Spinal cord (tissue), 10 donors: ENCODE results near the gene ARHGAP26. TPM values are rescaled to one million over a fixed set of nuclear protein-coding genes. Genes with fewer than 3 reads are reported as not detected.

Source experiments
- DNase-seq, 6 donors: peaks; one replicate each; pipeline versions ENCODE4 v3.0.0 to v3.0.0-alpha.2; 2013 to 2015; ENCODE audit warnings: low spot score in 6 of 6, low read depth in 4 of 6
- H3K27ac ChIP-seq: one replicate; pipeline ENCODE4 v1.5.1; 2013; ENCODE audit warnings: low read depth, low read length, control low read depth
- H3K27me3 ChIP-seq: one replicate; pipeline ENCODE4 v1.6.1; 2013; ENCODE audit warnings: low read length; ENCODE audit not compliant: control insufficient read depth, insufficient read depth
- H3K36me3 ChIP-seq: one replicate; pipeline ENCODE4 v1.6.1; 2013; ENCODE audit warnings: low read length; ENCODE audit not compliant: control insufficient read depth, insufficient read depth
- H3K4me1 ChIP-seq: one replicate; pipeline ENCODE4 v1.6.1; 2013; ENCODE audit warnings: low read length; ENCODE audit not compliant: control insufficient read depth, insufficient read depth
- H3K4me3 ChIP-seq: one replicate; pipeline ENCODE4 v1.5.1; 2013; ENCODE audit warnings: low read depth, low read length, control low read depth
- H3K9me3 ChIP-seq: one replicate; pipeline ENCODE4 v1.6.1; 2013; ENCODE audit warnings: low read length; ENCODE audit not compliant: control insufficient read depth, insufficient read depth
- WGBS: methylation state at CpG from one replicate; pipeline ENCODE4 v1.1.5; 2013; ENCODE audit warnings: missing lambda C conversion rate; ENCODE audit not compliant: insufficient coverage; 5-methylcytosine and 5-hydroxymethylcytosine counted together
- polyA plus RNA-seq, 2 donors: library from polyadenylated mRNA; unstranded; fragments of 120-200 nt; gene quantifications; one replicate each; pipeline ENCODE4 v1.2.1, GENCODE V29; 2013; ENCODE audit not compliant: insufficient read length in 2 of 2
- total RNA-seq, 2 donors: library from RNA; depleted of rRNA in 1 of 2; stranded (reverse); fragments of 120-200 nt in 1 of 2; fragments of >200 nt in 1 of 2; gene quantifications; one replicate each; pipeline versions ENCODE4 v1.2.3 to v1.2.4, GENCODE V29; 2013 to 2014
- donor health status: healthy.

Gene ARHGAP26
- total and polyA plus RNA-seq, 4 donors = 21.9 to 39.7 (median 22.4) TPM

DNA sequence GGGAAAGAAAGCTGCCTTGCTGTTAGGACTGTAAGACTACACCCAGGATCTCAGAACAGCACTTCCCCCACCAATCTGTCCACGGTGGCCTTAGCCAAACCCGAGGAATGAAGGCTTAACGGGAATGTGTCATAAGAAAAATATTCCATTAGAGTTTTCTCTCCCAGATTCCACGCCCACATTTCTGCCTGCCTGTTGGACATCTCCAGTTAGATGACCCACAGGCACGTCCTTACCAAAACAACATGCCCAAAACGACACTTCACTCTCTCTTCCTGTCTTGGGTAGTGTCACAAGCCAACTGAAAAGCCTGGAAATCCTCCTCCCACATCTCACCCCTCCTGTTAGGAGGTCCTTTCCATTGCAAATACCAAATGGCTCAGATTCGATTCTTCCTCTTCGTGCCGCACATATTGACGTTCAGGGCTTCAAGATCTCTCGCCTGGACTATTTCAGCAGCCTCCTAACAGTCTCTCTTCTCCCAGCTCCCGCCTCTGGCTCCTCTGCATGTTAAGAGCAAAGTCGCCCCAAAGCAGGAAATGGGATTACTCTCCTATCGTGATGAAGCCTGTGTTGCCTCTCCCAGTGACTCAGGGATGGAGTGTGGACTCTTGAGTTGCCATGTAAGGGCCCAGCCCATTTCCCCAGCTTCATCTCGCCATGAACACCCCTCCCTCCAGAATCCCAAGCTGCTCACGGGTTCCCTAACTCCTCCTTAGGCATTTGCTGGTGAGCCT is 474.0 kb downstream of the ARHGAP26 start:
- Histone ChIP-seq H3K4me1 (no peaks in the 10 kb centered on the region), H3K27me3 (no peaks in the 10 kb centered on the region), H3K36me3 (no peaks in the 10 kb centered on the region), H3K4me3 (no peak overlapping the region), H3K27ac (no peak overlapping the region), H3K9me3 (peaks cover 2% of the 10 kb centered on the region)
- DNase-seq = peak in 1 of 6 donors; percentile 38
- WGBS = 95% methylated on average over 12 of the region's 16 CpGs

DNA sequence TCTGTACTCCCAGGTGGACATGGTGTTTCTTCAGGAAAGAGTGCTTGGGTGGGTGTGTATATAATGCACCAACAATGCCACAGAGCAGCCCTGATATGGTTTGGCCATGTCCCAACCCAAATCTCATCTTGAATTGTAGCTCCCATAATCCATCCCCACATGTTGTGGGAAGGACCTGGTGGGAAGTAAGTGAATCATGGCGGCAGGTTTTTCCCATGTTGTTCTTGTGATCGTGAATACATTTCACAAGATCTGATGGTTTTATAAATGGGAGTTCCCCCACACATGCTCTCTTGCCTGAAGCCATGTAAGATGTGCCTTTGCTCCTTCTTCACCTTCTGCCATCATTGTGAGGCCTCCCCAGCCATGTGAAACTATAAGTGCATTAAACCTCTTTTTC is 474.8 kb downstream of the ARHGAP26 start:
- no peaks in the 10 kb centered on the region for H3K4me1 ChIP-seq
- no peak overlapping the region for H3K4me3 ChIP-seq
- H3K27me3 ChIP-seq = no peaks in the 10 kb centered on the region
- H3K27ac ChIP-seq = no peak overlapping the region
- no peak for DNase-seq
- H3K36me3 ChIP-seq = no peaks in the 10 kb centered on the region
- 92% methylated on average over 2 of the region's 2 CpGs for WGBS
- peaks cover 2% of the 10 kb centered on the region for H3K9me3 ChIP-seq

DNA sequence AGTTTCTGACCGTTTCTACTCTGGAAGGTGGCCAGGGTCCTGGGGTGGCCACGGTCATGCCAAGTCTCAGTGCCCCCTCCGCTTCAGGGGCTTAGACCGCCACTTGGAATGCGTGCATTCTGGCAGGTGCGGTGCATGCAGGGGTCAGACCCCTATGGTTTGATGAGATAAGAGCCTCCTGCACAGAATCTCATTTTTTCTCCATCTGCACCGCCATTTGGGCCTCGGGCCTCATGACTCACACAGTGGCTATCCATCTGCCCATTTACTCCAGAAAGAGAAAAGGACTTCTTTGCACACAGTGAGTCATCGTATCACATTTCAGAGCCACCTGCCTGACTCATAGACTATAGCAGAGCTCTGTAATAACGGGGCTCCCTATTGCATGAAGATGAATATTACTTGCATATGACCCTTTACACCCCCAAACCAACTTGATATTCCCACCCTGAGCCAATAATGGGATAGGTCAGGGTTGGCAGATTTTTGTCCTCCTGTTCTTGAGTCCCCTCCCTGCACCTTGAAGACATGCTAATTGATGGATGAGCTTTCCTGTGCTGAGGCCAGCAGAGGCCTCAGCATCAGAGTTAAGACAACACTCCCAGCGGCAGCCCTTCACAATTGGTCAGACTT is 475.9 kb downstream of the ARHGAP26 start:
- H3K4me1 ChIP-seq = no peaks in the 10 kb centered on the region
- 91% methylated on average over 8 of the region's 11 CpGs for WGBS
- no peaks in the 10 kb centered on the region for H3K36me3 ChIP-seq
- no peaks in the 10 kb centered on the region for H3K27me3 ChIP-seq
- no peak for DNase-seq
- H3K4me3 ChIP-seq = no peak overlapping the region
- H3K9me3 ChIP-seq = peaks cover 2% of the 10 kb centered on the region
- H3K27ac ChIP-seq = no peak overlapping the region

DNA sequence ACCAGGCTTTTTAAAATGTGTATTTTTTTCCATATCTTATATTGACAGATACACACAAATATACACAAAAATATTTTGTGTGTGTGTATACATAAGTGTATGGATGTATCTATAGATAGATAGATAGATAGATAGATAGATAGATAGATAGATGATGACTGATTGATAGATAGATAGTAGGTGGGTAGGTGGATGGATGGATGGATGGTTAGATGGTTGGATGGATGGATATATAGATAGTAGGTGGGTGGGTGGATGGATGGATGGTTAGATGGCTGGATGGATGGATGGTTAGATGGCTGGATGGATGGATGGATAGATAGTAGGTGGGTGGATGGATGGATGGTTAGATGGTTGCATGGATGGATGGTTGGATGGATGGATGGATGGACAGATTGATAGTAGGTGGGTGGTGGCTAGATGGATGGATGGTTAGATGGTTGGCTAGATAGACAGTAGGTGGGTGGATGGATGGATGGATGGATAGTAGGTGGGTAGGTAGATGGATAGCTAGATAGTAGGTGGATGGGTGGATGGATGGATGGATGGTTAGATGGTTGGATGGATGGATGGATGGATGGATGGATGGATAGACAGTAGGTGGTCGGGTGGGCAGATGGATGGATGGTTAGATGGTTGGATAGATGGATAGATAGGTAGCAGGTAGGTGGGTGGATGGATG is 477.1 kb downstream of the ARHGAP26 start:
- no peak for DNase-seq
- Histone ChIP-seq H3K4me3 (no peak overlapping the region), H3K27ac (no peak overlapping the region), H3K9me3 (peaks cover 2% of the 10 kb centered on the region), H3K27me3 (no peaks in the 10 kb centered on the region), H3K36me3 (no peaks in the 10 kb centered on the region), H3K4me1 (no peaks in the 10 kb centered on the region)
- WGBS = 100% methylated on average over 1 of the region's 1 CpG

DNA sequence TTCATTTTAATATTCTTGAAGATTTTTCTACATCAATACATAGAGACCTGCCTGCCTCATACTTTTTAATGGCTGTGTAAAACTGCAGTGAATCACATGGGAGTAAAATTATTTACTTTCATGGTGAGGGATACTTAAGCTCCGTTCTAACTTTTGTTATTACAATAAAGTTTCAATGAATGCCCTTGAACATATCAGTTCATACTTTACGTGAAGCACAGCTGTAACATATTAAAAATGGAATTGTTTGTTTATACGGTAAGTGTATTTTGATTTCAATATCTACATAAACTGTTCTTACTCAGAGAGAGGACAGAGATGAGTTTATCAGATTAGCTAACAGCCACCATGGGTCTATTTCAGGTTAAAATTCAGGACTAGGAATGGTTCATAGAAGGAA is 478.2 kb downstream of the ARHGAP26 start:
- peaks cover 2% of the 10 kb centered on the region for H3K9me3 ChIP-seq
- no CpG with 5 or more reads among the region's 3 CpGs for WGBS

DNA sequence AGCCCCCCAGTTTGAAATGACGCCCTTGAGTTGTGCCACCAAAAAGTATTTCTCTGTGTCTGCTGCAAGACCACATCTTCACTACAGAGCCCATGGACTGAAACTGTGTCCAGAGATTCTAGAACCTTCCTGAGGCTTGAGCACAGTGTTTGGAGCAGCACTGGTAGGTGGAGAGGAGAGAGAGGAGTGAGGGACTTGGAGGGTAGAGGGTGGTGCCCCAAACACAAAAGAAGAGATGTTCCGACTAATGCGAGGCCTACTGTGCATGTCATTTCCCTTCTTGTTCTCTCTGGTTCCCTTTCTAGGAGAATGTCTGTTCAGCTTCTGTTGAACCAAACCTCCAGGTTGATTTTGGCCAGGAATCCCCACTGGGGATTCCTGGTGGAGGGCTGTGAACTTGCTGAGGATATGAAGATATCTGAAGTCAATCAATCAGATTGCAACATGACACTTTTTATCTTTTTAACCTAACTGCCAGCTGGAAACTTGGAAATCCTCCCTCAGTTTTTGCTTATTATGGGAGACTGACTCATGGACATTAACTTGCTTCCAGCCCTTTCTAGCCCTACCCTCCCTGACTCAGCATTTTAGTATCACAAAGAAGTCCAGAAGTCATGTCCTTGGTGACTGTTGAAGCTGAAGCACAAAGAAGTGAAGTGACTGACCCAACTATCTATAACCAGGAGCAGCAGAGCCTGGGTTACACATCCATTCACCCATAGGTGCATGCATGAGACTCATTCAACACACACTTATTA is 478.8 kb downstream of the ARHGAP26 start:
- no peak overlapping the region for H3K27ac ChIP-seq
- H3K9me3 ChIP-seq = peaks cover 2% of the 10 kb centered on the region
- 93% methylated on average over 2 of the region's 3 CpGs for WGBS

More for the DNA sequence above, 478.2 kb downstream of the ARHGAP26 start:
- DNase-seq = no peak
- no peak overlapping the region for H3K4me3 ChIP-seq
- H3K27me3 ChIP-seq = no peaks in the 10 kb centered on the region
- no peaks in the 10 kb centered on the region for H3K4me1 ChIP-seq
- no peaks in the 10 kb centered on the region for H3K36me3 ChIP-seq
- no peak overlapping the region for H3K27ac ChIP-seq

DNA sequence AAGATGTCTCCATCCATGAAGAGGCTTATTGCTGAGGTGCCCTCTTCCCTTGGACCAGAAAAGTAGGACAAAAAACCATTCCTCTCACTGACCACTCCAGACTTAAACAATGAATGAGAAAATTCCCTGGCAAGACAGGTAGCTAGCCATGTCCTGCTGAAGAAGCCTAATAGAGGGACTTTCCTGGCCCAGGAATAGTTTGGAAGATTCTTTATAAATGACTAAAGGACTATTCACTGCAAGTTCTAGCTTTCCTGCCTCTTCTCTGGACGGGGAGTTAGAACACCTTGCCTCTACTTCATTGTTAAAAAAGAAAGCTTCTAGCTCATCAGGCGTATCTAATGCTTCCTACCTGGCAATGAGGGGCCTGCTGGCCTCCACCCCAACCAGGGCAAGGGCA is 479.7 kb downstream of the ARHGAP26 start:
- no peak overlapping the region for H3K27ac ChIP-seq
- peaks cover 2% of the 10 kb centered on the region for H3K9me3 ChIP-seq
- H3K27me3 ChIP-seq = no peaks in the 10 kb centered on the region
- no peaks in the 10 kb centered on the region for H3K36me3 ChIP-seq
- WGBS = no CpG with 5 or more reads among the region's 2 CpGs
- DNase-seq = no peak
- no peaks in the 10 kb centered on the region for H3K4me1 ChIP-seq
- no peak overlapping the region for H3K4me3 ChIP-seq

More for the DNA sequence above, 478.8 kb downstream of the ARHGAP26 start:
- H3K4me1 ChIP-seq = no peaks in the 10 kb centered on the region
- H3K4me3 ChIP-seq = no peak overlapping the region
- H3K36me3 ChIP-seq = no peaks in the 10 kb centered on the region
- DNase-seq = no peak
- no peaks in the 10 kb centered on the region for H3K27me3 ChIP-seq

DNA sequence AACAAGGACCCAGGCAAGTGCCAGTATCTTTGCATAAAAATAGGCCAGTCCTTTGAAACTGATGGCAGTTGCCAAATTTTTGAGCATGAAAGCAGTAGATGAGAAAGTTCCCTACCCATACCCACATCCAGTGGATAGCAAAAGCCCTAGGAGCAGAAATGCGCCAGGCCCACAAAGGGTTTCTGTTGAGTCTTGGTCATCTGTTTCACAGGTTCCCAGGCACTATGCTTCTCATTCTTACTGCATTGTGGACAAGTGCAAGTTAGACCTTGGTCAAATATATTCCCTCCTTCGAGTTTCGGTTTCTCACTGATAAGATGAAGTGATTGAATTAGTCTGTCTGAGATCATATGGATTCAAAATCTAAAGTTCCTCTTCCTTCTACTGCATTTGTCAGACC is 481.0 kb downstream of the ARHGAP26 start:
- H3K9me3 ChIP-seq = no peaks in the 10 kb centered on the region
- no peaks in the 10 kb centered on the region for H3K27me3 ChIP-seq
- 93% methylated on average over 1 of the region's 3 CpGs for WGBS
- DNase-seq = no peak
- no peak overlapping the region for H3K27ac ChIP-seq
- H3K4me1 ChIP-seq = no peaks in the 10 kb centered on the region
- no peaks in the 10 kb centered on the region for H3K36me3 ChIP-seq
- H3K4me3 ChIP-seq = no peak overlapping the region

DNA sequence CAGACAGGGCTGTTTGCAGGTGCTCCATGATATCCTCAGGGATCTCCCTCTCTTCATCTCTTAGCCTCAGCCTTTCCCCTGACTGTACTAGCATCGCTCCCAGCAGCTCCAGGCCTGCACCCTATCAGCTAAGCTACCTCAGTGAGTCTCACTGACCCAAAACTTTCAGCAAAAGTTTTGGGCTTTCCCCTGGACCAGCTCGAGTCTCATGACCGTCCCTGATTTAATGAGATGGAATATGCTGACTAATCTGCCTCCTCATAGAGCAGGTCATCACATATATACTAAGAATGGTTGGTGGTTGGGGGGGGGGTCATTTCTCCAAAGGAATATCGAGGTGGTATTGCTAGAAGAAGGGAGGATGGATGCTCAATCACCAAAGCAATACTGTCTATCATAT is 481.8 kb downstream of the ARHGAP26 start:
- Histone ChIP-seq H3K4me1 (no peaks in the 10 kb centered on the region), H3K4me3 (no peak overlapping the region), H3K36me3 (no peaks in the 10 kb centered on the region), H3K9me3 (no peaks in the 10 kb centered on the region), H3K27ac (no peak overlapping the region), H3K27me3 (no peaks in the 10 kb centered on the region)
- no peak for DNase-seq
- 100% methylated on average over 1 of the region's 4 CpGs for whole genome bisulfite sequencing
